Neural crest cell (in vitro differentiated cells): ENCODE results near the gene HNRNPC. TPM values are rescaled to one million over a fixed set of nuclear protein-coding genes. Genes with fewer than 3 reads are reported as not detected.

Experiments
- DNase-seq: peaks from one replicate; pipeline ENCODE4 v3.0.0; 2021; ENCODE audit warnings: low read depth, mixed read lengths, low spot score
- H3K27ac Mint-ChIP-seq: one replicate; pipeline ENCODE4 v1.8.0; 2021; ENCODE audit warnings: mild to moderate bottlenecking, mixed read lengths; ENCODE audit not compliant: unreplicated experiment
- H3K27me3 Mint-ChIP-seq: 2 replicates; pipeline ENCODE4 v1.8.0; 2021; ENCODE audit warnings: low read depth, mild to moderate bottlenecking, mixed read lengths
- H3K36me3 Mint-ChIP-seq: 2 replicates; pipeline ENCODE4 v1.8.0; 2021; ENCODE audit warnings: low read depth, mild to moderate bottlenecking, mixed read lengths
- H3K4me1 Mint-ChIP-seq: 2 replicates; pipeline ENCODE4 v1.8.0; 2021; ENCODE audit warnings: mixed read lengths
- H3K4me3 Mint-ChIP-seq: one replicate; pipeline ENCODE4 v1.8.0; 2021; ENCODE audit warnings: mild to moderate bottlenecking, mixed read lengths
- H3K9me3 Mint-ChIP-seq: 2 replicates; pipeline ENCODE4 v1.8.0; 2021; ENCODE audit warnings: mixed read lengths
- CTCF ChIP-seq: fragments of 200-600 bp; sonication (generic); conservative IDR thresholded peaks from 2 replicates; pipeline ENCODE4 v1.5.0; 2021; ENCODE audit warnings: antibody characterized with exemption, mild to moderate bottlenecking
- total RNA-seq: library from RNA; stranded (reverse); gene quantifications from 2 replicates; pipeline ENCODE4 v1.2.1, GENCODE V29; 2021

The HNRNPC gene
- total RNA-seq, 1 donor from 2014 or later: 993 TPM

- no peak for DNase-seq
- Mint-ChIP-seq H3K9me3 (no peaks in the 10 kb centered on the region), H3K27ac (peak overlapping the region; percentile 100), H3K4me1 (peaks cover 53% of the 10 kb centered on the region), H3K27me3 (peaks cover 5% of the 10 kb centered on the region), H3K4me3 (peak overlapping the region; percentile 92), H3K36me3 (peaks cover 30% of the 10 kb centered on the region)
- TF ChIP-seq CTCF: no peak
Measured at GRCh38 chr14:21267886-21268616, 1.2 kb downstream of the HNRNPC start.

- peak overlapping the region; percentile 92 for H3K4me3 Mint-ChIP-seq
- TF ChIP-seq CTCF: no peak
- H3K4me1 Mint-ChIP-seq: peaks cover 58% of the 10 kb centered on the region
- no peak for DNase-seq
- H3K36me3 Mint-ChIP-seq: peaks cover 32% of the 10 kb centered on the region
- no peaks in the 10 kb centered on the region for H3K9me3 Mint-ChIP-seq
- peak overlapping the region; percentile 100 for H3K27ac Mint-ChIP-seq
- H3K27me3 Mint-ChIP-seq: peaks cover 5% of the 10 kb centered on the region
Measured at GRCh38 chr14:21267431-21267845, 1.8 kb downstream of the HNRNPC start.

GRCh38 chr14:21264025-21264801 is 5.0 kb downstream of the HNRNPC start:
- H3K4me1 Mint-ChIP-seq: peaks cover 66% of the 10 kb centered on the region
- H3K36me3 Mint-ChIP-seq: peaks cover 42% of the 10 kb centered on the region
- peak overlapping the region; percentile 92 for H3K4me3 Mint-ChIP-seq
- no peaks in the 10 kb centered on the region for H3K9me3 Mint-ChIP-seq
- peaks cover 2% of the 10 kb centered on the region for H3K27me3 Mint-ChIP-seq
- no peak for DNase-seq
- TF ChIP-seq CTCF: no peak
- no peak overlapping the region for H3K27ac Mint-ChIP-seq

GRCh38 chr14:21263284-21264024 is 5.8 kb downstream of the HNRNPC start:
- H3K4me3 Mint-ChIP-seq: peak overlapping the region; percentile 92
- H3K27ac Mint-ChIP-seq: no peak overlapping the region
- DNase-seq: no peak
- H3K4me1 Mint-ChIP-seq: peaks cover 72% of the 10 kb centered on the region
- H3K36me3 Mint-ChIP-seq: peaks cover 46% of the 10 kb centered on the region
- no peaks in the 10 kb centered on the region for H3K27me3 Mint-ChIP-seq
- no peak for TF ChIP-seq CTCF
- H3K9me3 Mint-ChIP-seq: no peaks in the 10 kb centered on the region

GRCh38 chr14:21262410-21262809 is 6.8 kb downstream of the HNRNPC start:
- peaks cover 73% of the 10 kb centered on the region for H3K4me1 Mint-ChIP-seq
- H3K27me3 Mint-ChIP-seq: no peaks in the 10 kb centered on the region
- H3K36me3 Mint-ChIP-seq: peaks cover 42% of the 10 kb centered on the region
- DNase-seq: no peak
- H3K9me3 Mint-ChIP-seq: no peaks in the 10 kb centered on the region
- no peak for TF ChIP-seq CTCF
- peak overlapping the region; percentile 79 for H3K4me3 Mint-ChIP-seq
- no peak overlapping the region for H3K27ac Mint-ChIP-seq
